Neural cell (in vitro differentiated cells): Measurements from ENCODE around the gene ZBTB46. TPM values are rescaled to one million over a fixed set of nuclear protein-coding genes. Genes with fewer than 3 reads are reported as not detected.

Experiments
- H2AFZ ChIP-seq: fragments of 200-600, 300-800 bp; sonication (generic), shearing (Covaris generic); 2 replicates; pipeline ENCODE4 v1.6.0; 2014; ENCODE audit warnings: low read depth, mild to moderate bottlenecking, antibody characterized with exemption, low read length, moderate library complexity
- H3F3A ChIP-seq: fragments of 200-600 bp; shearing (Covaris generic); 2 replicates; pipeline ENCODE4 v1.6.1; 2016; ENCODE audit warnings: mild to moderate bottlenecking, moderate library complexity, mixed read lengths, antibody characterized with exemption, low read length; ENCODE audit not compliant: insufficient read depth, poor library complexity, severe bottlenecking
- H3K27ac ChIP-seq: fragments of 200-600, 300-800 bp; sonication (generic), shearing (Covaris generic); 2 replicates; pipeline ENCODE4 v1.5.1; 2014; ENCODE audit warnings: mild to moderate bottlenecking, low read length, moderate library complexity
- H3K27me3 ChIP-seq: fragments of 300-800, 200-600 bp; sonication (generic), shearing (Covaris generic); 2 replicates; pipeline ENCODE4 v1.6.0; 2014; ENCODE audit warnings: mild to moderate bottlenecking, low read depth, low read length, moderate library complexity; ENCODE audit not compliant: insufficient read depth
- H3K36me3 ChIP-seq: fragments of 300-800, 200-600 bp; sonication (generic), shearing (Covaris generic); 2 replicates; pipeline ENCODE4 v1.5.1; 2014; ENCODE audit warnings: mild to moderate bottlenecking, antibody characterized with exemption, low read length, moderate library complexity; ENCODE audit not compliant: insufficient read depth
- H3K4me2 ChIP-seq: fragments of 300-800, 200-600 bp; sonication (generic), shearing (Covaris generic); 2 replicates; pipeline ENCODE4 v1.6.0; 2014; ENCODE audit warnings: mild to moderate bottlenecking, low read length
- H3K4me3 ChIP-seq: fragments of 300-800, 200-600 bp; sonication (generic), shearing (Covaris generic); 2 replicates; pipeline ENCODE4 v1.5.1; 2014; ENCODE audit warnings: mild to moderate bottlenecking, low read length, moderate library complexity
- H3K79me2 ChIP-seq: fragments of 200-600 bp; shearing (Covaris generic); replicated peaks from 2 replicates; pipeline ENCODE4 v1.6.0; 2014; ENCODE audit warnings: mild to moderate bottlenecking, low read length, moderate library complexity; ENCODE audit not compliant: insufficient read depth
- H3K9ac ChIP-seq: fragments of 300-800, 200-600 bp; sonication (generic), shearing (Covaris generic); 2 replicates; pipeline ENCODE4 v1.6.1; 2016; ENCODE audit warnings: mild to moderate bottlenecking, low read length, mixed read lengths
- H3K9me2 ChIP-seq: fragments of 200-600 bp; shearing (Covaris generic); 2 replicates; pipeline ENCODE4 v1.6.1; 2016; ENCODE audit warnings: mild to moderate bottlenecking, low read length, mixed read lengths; ENCODE audit not compliant: insufficient read depth
- H3K9me3 ChIP-seq: fragments of 200-600, 300-800 bp; sonication (generic), shearing (Covaris generic); 2 replicates; pipeline ENCODE4 v1.6.1; 2016; ENCODE audit warnings: mild to moderate bottlenecking, mixed run types, low read length, moderate library complexity, mixed read lengths
- H4K20me1 ChIP-seq: fragments of 200-600 bp; shearing (Covaris generic); 2 replicates; pipeline ENCODE4 v1.6.1; 2016; ENCODE audit warnings: mild to moderate bottlenecking, mixed run types; ENCODE audit not compliant: insufficient read depth
- EP300 ChIP-seq: fragments of 450-650 bp; conservative IDR thresholded peaks from 2 replicates; pipeline ENCODE4 v1.6.1; 2014; ENCODE audit warnings: antibody characterized with exemption, mild to moderate bottlenecking, moderate library complexity; ENCODE audit not compliant: poor library complexity, severe bottlenecking
- EZH2 ChIP-seq: fragments of 200-600, 300-800 bp; shearing (Covaris generic), sonication (generic); IDR thresholded peaks from 2 replicates; pipeline ENCODE4 v1.6.1; 2014; ENCODE audit warnings: antibody characterized with exemption, low read length, borderline replicate concordance, mild to moderate bottlenecking; ENCODE audit not compliant: insufficient read depth, poor library complexity, severe bottlenecking
- MXI1 ChIP-seq: fragments of 450-650 bp; conservative IDR thresholded peaks from 2 replicates; pipeline ENCODE4 v1.6.1; 2014; ENCODE audit warnings: antibody characterized with exemption, mild to moderate bottlenecking; ENCODE audit not compliant: poor library complexity, severe bottlenecking
- POLR2AphosphoS5 ChIP-seq: IDR thresholded peaks from 2 replicates; pipeline ENCODE4 v1.6.1; 2012
- RAD21 ChIP-seq: fragments of 450-650 bp; conservative IDR thresholded peaks from 2 replicates; pipeline ENCODE4 v1.6.1; 2014; ENCODE audit warnings: antibody characterized with exemption, mild to moderate bottlenecking, moderate library complexity
- SMC3 ChIP-seq: fragments of 450-650 bp; conservative IDR thresholded peaks from 2 replicates; pipeline ENCODE4 v1.6.1; 2014; ENCODE audit warnings: antibody characterized with exemption, mild to moderate bottlenecking, moderate library complexity; ENCODE audit not compliant: poor library complexity
- TAF1 ChIP-seq: IDR thresholded peaks from 2 replicates; pipeline ENCODE4 v1.6.1; 2012; ENCODE audit warnings: low read depth
- polyA plus RNA-seq: library from polyadenylated mRNA; depleted of rRNA; stranded (reverse); fragments of >200 nt; gene quantifications from 2 replicates; pipeline ENCODE4 v1.2.3, GENCODE V29; 2014
- TF ChIP-seq, protein P1 (sequence below): IDR thresholded peaks from 2 replicates; pipeline ENCODE4 v1.6.1; 2012; ENCODE audit warnings: borderline replicate concordance
- TF ChIP-seq, protein P2 (sequence below): fragments of 450-650 bp; IDR thresholded peaks from 2 replicates; pipeline ENCODE4 v1.5.1; 2014; ENCODE audit warnings: antibody characterized with exemption, mild to moderate bottlenecking, moderate library complexity; ENCODE audit not compliant: poor library complexity, severe bottlenecking

The ZBTB46 gene
- polyA plus RNA-seq, 1 donor from 2014 or later, result 15.0 TPM

GRCh38 chr20:63703471-63703975 lies 127.5 kb downstream of the ZBTB46 start:
- H3K4me3 ChIP-seq, result no peak overlapping the region
- H3K27ac ChIP-seq, result no peak overlapping the region
- H3K27me3 ChIP-seq, result no peaks in the 10 kb centered on the region
- H4K20me1 ChIP-seq, result no peaks in the 10 kb centered on the region
- H3K36me3 ChIP-seq, result no peaks in the 10 kb centered on the region
- no peak overlapping the region for H3K4me2 ChIP-seq
- H3K9me3 ChIP-seq, result no peaks in the 10 kb centered on the region
- H2AFZ ChIP-seq, result no peak overlapping the region
- no peaks in the 10 kb centered on the region for H3F3A ChIP-seq
- no peaks in the 10 kb centered on the region for H3K9me2 ChIP-seq
- no peak overlapping the region for H3K9ac ChIP-seq
- H3K79me2 ChIP-seq, result peaks cover 8% of the 10 kb centered on the region
- TF ChIP-seq SMC3, result no peak
- TF ChIP-seq, protein P1, sequence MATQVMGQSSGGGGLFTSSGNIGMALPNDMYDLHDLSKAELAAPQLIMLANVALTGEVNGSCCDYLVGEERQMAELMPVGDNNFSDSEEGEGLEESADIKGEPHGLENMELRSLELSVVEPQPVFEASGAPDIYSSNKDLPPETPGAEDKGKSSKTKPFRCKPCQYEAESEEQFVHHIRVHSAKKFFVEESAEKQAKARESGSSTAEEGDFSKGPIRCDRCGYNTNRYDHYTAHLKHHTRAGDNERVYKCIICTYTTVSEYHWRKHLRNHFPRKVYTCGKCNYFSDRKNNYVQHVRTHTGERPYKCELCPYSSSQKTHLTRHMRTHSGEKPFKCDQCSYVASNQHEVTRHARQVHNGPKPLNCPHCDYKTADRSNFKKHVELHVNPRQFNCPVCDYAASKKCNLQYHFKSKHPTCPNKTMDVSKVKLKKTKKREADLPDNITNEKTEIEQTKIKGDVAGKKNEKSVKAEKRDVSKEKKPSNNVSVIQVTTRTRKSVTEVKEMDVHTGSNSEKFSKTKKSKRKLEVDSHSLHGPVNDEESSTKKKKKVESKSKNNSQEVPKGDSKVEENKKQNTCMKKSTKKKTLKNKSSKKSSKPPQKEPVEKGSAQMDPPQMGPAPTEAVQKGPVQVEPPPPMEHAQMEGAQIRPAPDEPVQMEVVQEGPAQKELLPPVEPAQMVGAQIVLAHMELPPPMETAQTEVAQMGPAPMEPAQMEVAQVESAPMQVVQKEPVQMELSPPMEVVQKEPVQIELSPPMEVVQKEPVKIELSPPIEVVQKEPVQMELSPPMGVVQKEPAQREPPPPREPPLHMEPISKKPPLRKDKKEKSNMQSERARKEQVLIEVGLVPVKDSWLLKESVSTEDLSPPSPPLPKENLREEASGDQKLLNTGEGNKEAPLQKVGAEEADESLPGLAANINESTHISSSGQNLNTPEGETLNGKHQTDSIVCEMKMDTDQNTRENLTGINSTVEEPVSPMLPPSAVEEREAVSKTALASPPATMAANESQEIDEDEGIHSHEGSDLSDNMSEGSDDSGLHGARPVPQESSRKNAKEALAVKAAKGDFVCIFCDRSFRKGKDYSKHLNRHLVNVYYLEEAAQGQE, result no peak
- TF ChIP-seq, protein P2, sequence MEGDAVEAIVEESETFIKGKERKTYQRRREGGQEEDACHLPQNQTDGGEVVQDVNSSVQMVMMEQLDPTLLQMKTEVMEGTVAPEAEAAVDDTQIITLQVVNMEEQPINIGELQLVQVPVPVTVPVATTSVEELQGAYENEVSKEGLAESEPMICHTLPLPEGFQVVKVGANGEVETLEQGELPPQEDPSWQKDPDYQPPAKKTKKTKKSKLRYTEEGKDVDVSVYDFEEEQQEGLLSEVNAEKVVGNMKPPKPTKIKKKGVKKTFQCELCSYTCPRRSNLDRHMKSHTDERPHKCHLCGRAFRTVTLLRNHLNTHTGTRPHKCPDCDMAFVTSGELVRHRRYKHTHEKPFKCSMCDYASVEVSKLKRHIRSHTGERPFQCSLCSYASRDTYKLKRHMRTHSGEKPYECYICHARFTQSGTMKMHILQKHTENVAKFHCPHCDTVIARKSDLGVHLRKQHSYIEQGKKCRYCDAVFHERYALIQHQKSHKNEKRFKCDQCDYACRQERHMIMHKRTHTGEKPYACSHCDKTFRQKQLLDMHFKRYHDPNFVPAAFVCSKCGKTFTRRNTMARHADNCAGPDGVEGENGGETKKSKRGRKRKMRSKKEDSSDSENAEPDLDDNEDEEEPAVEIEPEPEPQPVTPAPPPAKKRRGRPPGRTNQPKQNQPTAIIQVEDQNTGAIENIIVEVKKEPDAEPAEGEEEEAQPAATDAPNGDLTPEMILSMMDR, result no peak
- TF ChIP-seq POLR2AphosphoS5, result no peak
- no peak for TF ChIP-seq TAF1

DNA sequence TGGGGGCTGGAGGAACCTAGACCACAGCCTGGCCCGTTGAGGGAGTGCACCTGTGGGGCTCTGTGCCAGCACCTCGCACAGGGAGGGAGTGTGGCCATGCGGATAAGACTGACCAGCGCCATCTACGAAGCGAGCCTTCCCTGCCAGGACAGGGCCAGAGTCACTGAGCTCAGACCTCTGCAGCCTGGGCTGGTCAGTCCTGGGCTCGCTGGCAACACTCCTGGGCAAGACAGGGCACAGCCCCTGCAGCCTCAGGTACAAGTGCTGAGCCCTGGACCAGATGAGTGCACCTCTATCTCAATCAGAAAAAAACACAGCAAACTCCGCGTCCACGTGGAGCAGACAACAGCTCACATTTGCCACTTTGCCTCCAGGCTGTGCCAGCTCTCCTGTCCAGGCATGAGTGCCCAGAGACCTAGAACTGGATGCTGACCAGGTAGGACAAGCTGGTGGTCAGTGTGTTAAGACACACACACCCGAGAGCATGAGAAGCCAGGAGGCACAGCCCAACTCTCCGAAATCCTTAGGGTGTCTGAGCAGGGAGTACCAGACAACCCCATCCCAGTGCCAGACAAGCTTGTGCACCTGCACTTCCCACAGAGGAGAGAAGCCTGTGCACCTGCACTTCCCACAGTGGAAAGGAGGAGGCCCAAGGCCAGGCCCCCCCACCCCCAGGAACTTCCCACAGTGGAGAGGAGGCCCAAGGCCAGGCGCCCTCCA lies 128.2 kb downstream of the ZBTB46 start:
- Histone ChIP-seq H3K36me3 (no peaks in the 10 kb centered on the region), H3K27me3 (no peaks in the 10 kb centered on the region), H3K9me3 (no peaks in the 10 kb centered on the region), H3K79me2 (peaks cover 6% of the 10 kb centered on the region), H3K9ac (no peak overlapping the region), H2AFZ (no peak overlapping the region), H4K20me1 (no peaks in the 10 kb centered on the region), H3K9me2 (no peaks in the 10 kb centered on the region), H3K4me3 (no peak overlapping the region), H3F3A (no peaks in the 10 kb centered on the region), H3K4me2 (no peak overlapping the region), H3K27ac (no peak overlapping the region)
- TF ChIP-seq SMC3 (no peak), POLR2AphosphoS5 (no peak), RAD21 (no peak), TAF1 (no peak), EZH2 (no peak), EP300 (no peak), MXI1 (no peak)
- TF ChIP-seq, protein P1, result no peak
- TF ChIP-seq, protein P2, result no peak
